NCI-H226 (cell line): ENCODE results near the gene USP1.

Source experiments
- DNase-seq: peaks from one replicate; pipeline ENCODE4 v3.0.0-alpha.2; 2015

The USP1 gene

DNA sequence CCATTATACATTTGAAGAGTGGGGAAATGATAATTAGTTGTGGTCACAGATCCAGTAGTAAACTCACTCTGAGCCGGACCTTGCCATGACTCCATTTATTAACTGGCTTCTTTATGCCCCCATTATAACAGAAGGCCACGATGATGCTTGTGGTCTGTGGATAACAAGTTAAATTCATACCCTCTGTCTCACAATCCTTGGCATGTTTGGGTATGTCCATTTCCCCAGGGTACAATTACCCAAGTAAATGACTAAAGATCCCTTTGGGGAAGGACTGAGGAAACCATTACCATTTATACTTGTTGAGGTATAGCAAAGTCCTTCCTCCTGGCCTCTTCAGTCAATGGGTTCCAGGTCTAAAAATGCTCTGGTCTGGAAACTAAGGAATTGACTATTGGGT lies 7.3 kb upstream of the USP1 start:
- no peak for DNase-seq

DNA sequence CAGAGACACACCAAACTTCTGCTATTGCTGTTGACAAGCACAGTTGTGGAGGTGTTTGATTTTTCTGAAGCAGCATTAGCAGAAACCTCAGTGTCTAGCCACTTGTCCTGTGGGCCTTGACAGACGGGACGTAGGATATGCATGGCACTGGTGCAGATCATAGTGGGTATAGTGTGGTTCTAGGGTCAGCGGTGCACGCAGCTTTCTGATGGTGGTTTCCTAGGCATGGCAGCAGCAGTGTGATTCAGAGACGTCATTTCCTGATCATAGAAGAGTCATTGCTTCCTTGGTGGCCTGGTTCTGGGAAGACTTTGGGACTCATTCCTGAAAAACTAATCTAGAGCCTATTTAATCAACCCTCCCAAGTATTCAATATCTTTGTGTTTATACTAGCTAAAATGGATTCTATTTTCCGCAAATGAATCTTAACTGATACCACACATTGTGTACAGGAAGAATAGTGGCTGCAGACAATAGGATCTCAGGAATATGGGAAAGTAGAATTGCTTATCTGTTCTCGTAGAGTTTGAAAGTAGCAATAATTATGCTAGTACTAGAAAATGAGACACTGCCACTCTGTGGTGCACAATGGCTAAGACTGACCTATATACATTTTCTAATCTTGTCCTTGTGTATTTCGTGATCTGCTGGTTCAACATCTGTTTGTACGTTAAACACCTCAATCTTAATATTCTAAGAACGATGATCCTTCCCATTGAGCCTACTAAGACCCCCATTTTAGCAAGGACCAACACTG lies 2.8 kb upstream of the USP1 start:
- no peak for DNase-seq

DNA sequence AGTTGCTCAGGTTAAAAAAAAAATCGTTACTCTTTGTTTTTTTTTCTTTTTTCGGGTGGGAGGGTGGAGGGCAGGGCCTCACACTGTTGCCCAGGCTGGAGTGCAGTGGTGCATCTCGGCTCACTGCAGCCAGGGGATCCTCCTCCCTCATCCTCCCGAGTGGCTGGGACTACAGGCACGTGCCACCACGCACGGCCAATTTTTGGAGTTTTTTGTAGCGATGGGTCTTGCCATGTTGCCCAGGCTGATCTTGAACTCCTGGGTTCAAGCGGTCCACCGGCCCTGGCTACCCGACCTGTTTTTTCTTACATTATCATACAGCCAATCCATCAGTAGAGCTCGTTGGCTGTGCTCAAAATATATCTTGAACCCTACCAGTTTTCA lies 2.2 kb upstream of the USP1 start:
- DNase-seq, result no peak

DNA sequence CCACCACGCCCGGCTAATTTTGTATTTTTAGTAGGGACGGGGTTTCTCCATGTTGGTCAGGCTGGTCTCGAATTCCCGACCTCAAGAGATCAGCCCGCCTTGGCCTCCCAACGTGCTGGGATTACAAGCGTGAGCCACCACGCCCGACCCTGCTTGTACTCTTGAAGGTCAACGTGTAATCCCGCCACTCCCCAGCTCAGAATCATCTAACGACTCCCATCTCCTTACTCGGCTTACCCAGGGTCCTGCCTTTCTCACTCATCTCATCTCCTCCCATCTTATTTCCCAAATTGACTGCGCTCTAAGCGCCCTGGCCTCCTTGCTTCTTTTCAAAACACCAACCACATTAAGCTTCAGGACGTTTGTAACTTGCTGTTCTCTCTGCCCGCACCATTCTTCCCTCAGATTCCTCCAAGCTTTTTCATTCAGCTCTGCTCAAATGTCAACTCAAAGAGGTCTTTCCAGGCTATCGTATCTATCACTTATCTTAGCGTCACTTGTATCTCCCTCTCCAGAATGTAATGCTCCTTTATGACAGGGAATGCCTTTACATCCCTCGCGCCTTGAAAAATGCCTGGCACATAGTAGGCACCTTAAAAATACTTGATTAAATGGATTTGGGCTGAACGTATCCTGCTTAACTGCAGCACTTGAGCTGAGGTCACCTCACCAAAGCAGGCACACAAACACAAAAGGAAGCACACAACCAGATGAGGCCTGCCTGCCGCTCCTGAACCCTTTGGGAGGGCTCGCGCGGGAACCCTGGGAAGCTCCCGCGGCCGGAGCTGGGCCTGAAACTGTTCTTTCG lies 1.4 kb upstream of the USP1 start:
- no peak for DNase-seq

DNA sequence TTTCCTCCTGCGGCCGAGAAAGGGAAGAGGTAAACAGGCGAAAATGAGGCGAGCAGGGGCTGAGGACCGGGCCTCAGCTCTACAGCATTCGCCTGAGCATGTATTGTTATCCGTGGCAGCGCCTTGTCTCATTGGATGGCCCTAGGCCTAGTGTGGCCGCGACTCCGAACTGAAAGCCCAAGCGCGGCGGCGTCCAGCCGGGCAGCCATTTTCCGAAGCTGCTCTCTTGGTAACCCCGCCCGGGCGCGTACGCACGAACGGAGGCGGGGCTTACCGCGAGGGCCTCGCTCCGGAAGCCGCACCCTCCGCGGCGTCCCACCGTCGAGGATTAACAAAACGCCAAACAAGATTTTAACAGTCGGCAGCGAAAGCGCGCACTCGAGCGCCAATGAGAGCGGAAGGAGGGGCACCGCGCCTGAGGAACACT lies 797 bp upstream of the USP1 start:
- DNase-seq, result no peak

DNA sequence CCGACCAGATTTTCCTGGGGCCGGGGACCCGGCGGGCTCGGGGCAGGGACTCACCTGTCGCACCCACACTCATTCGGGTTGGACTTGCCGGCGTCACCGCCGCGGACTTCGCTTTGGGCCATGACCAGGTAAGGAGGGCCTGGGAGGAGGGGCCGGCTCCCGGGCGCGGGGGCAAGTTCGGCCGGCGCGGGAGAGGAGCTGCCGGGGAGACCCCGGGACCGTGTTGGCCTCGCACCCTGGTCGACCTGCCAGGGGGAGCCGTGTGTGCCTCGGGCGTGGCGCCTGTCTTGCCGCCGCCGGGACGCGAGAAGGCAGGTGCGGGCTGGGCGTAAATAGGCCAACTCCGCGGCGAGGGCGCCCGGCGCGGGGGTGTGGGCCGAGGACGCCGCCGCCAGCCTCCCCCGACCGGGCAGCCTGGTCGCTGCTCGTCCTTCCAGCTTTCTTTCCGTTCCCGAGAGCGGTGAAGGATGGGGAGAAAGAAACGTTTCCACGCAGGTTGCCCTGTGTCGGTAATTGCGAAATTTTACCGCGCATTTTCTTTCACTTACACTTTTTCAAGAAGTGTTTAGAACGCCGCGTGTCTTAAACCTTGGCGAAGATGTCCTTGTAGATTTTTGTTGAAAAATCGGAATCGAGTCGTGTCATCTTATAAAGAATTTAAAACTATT lies 558 bp downstream of the USP1 start:
- DNase-seq, result no peak

DNA sequence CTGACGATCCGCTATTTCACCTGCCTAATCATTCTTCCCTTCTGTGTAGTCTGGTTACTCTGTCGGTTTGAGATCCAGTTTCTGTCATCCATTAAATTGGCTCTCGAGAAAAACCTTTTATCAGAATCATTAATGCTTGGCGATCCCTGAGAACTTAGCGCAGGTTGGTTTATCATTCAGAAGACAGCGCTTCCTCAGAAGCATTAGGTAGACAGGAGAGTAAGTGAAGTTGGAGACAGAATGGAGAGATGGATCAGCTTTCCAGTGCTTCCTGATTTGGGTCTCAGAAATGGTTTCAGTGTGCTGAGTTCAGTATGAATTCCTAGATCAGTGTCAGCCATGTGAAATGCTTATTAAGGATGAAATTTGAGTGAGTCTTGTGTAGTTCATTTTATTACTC lies 1.3 kb downstream of the USP1 start:
- DNase-seq, result no peak

DNA sequence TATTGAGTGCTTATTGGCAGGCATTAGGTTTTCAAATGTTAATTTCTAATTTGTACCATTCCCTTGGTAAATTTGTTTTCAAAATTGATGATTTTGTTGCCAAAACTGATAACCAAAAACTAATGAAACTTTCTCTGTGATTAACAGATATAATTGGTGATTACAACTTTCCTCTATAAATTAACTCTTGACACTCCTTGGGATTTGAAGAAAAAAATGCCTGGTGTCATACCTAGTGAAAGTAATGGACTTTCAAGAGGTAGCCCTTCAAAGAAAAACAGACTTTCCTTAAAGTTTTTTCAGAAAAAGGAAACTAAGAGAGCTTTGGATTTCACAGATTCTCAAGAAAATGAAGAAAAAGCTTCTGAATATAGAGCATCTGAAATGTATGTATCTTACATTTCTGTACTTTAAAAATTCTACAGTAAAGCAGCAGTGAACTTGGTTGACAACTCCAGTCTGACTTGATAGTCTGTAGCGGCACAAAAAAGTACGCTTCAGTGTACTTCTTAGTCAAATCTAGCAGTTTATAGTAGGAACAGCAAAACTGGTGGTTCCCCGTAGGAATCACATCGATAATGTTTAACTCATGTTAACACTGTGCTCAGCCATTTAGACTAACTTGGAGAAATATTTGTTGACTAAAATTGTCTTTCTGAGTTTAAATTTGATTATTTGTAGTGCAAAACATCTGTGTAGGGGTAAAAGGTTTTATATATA lies 3.0 kb downstream of the USP1 start:
- no peak for DNase-seq

DNA sequence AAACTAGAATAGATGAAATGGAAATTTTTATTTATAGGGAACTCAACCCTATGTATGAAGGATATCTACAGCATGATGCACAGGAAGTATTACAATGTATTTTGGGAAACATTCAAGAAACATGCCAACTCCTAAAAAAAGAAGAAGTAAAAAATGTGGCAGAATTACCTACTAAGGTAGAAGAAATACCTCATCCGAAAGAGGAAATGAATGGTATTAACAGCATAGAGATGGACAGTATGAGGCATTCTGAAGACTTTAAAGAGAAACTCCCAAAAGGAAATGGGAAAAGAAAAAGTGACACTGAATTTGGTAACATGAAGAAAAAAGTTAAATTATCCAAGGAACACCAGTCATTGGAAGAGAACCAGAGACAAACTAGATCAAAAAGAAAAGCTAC lies 7.9 kb downstream of the USP1 start:
- no peak for DNase-seq

DNA sequence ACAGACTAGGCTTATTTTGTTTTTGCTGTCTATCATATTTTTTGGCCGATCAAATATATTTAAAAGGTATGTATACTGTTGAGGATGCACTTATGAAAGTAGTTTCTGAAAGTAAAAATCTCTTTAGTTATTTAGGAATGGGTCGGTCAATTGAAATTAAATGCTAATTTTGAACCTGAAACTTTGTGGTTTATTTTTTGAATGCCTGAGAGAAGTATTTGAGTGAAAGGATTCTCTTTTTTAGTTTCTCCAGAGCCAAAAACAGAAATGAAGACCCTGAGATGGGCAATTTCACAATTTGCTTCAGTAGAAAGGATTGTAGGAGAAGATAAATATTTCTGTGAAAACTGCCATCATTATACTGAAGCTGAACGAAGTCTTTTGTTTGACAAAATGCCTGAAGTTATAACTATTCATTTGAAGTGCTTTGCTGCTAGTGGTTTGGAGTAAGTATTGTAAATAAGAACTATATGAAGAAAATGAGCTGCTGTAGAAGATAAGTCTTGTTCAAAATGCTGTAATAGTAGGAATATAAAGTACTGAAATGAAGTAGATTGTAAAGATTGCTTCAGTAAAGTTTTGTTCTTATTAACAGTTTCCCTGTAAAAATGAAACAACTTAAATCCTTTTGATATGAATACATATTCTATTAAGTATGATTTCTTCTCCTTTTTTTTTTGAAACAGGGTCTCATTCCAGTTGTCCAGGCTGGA lies 11.5 kb downstream of the USP1 start:
- DNase-seq, result no peak

DNA sequence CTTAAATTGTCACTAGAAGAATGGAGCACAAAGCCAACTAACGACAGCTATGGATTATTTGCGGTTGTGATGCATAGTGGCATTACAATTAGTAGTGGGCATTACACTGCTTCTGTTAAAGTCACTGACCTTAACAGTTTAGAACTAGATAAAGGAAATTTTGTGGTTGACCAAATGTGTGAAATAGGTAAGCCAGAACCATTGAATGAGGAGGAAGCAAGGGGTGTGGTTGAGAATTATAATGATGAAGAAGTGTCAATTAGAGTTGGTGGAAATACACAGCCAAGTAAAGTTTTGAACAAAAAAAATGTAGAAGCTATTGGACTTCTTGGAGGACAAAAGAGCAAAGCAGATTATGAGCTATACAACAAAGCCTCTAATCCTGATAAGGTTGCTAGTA lies 13.5 kb downstream of the USP1 start:
- DNase-seq, result no peak

DNA sequence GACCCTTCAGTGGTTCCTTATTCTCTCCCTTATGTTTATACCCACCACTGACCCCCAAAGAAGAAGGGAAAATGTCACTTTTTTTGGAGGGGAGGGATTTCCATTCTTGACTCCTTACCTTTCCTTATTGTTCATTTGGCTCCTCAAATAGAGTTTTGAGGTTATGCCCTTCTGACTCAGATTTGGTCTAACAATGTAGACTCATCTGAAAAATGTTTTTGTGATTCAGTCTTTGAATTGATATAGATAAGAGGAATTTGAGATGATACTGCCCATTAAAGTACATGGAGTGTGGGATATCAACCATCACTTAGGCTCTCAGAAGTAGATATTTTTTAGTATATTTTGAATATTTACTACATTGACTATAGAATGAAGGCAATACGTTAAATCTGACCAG lies 16.1 kb downstream of the USP1 start:
- DNase-seq, result peak; percentile 36

DNA sequence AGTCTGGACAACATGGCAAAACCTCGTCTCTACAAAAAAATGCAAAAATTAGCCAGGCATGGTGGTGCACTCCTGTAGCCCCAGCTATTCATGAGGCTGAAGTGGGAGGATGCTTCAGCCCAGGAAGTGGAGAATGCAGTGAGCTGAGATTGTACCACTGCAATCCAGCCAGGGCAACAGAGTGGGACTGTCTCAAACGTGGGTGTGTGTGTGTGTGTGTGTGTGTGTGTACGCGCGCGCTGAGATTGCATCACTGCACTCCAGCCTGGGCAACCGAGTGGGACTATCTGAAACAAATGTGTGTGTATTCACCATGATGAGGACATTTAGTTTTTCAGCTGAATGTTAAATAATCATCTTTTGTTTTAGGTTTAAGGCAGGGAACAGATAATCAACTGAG lies 21.1 kb downstream of the USP1 start:
- no peak for DNase-seq

DNA sequence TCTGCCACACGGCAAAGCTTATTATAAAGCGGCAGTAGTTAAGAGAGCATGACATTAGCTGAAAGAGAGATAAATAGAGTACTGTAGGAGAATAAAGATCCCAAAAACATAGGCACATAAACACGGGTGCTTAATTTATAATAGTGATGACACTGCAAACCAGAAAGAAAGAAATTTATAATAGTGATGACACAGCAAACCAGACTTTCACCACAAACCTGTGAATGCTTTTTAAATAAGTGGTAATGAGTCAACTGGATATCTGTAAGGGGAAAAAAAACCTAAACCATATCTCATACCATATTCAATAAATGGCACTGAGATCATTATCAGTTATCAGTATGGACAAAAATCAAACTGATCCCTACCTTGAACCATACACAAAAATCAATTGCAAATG lies 25.5 kb downstream of the USP1 start:
- no peak for DNase-seq

DNA sequence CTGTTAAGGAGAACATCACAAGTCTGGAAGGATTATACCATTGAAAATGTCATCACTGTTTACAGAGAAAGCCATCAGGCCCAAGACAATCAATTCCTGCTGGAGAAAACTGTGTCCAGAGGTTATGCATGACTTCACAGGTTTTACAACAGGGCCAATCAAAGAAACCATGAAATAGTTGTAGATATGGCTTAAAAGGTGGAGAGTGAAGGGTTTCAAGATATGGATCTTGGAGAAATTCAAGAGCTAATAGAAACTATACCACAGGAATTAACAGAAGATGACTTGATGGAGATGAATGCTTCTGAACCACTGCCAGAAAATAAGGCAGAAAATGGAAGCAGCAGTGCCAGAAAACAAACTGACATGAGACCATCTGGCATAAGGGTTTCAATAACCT lies 30.2 kb downstream of the USP1 start:
- DNase-seq, result no peak

DNA sequence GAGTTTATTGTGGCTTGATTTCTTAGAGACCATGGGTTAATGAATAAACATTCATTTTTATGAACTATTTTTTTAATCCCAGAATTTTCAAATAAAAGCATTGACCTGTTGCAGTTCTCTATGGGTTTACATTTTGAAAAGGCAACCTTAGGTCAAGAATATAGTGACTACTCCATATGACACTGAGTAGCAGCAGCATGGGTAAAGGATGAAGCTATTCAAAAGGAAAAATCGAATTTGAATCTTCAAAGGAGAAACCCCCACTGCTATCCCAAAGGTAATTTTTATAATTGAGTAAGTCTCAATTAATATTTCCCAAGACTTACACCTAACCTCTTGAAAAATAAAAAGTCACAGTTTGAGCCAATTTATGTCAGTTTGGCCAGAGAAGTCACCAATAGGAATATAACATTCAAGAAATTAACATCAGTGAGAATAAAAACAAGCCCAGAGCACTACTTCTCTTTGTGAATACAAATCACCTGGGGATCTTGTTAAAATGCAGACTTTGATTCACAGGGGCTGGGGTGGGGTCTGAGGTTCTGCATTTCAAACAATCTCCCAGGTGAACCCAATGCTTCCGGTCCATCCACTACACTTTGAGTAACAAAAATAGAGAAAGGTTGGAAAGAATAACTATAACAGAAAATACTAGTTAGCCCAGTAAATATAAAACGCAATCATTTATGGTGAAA lies 39.8 kb downstream of the USP1 start:
- no peak for DNase-seq

DNA sequence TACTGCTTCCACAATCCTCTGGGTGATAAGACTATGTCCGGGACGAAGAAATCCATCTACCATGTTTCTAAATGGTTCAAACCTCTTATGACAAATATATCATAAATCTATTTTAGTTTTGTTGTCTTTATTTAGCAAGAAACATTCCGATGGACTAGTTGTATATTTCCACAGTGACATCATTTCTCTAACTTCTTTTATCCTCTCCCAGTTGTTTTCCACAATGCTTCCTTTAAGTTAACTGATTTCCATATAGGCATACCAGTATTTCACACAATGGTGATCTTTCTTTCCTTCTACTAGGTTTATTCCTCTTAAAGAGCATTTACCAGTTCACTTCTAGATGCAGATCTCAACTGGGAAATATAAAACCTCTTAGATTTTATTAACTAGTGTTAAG lies 44.8 kb downstream of the USP1 start:
- no peak for DNase-seq

DNA sequence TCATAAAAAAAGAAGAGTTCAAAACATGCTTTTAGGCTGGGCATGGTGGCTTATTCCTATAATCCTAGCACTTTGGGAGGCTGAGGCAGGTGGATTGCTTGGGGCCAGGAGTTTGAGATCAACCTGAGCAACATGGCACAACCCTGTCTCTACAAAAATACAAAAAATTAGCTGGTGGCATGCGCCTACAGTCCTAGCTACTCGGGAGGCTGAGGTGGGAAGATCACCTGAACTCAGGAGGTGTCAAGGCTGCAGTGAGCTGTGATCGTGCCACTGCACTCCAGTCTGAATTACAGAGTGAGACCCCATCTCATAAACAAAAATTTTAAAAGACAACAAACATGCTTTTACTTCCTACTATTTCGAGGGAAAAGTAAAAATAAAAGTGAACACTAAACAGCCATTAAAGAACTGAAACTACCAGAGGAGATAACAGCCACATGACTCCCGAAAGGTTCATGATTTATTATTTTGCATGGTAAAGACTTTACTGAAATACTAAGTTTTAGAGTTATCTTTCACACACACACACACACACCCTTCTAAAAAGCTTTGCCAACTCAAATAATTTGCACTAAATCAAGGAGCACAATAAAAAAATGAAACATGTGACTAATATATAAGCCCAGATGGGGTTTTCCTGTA lies 48.1 kb downstream of the USP1 start:
- DNase-seq, result no peak

DNA sequence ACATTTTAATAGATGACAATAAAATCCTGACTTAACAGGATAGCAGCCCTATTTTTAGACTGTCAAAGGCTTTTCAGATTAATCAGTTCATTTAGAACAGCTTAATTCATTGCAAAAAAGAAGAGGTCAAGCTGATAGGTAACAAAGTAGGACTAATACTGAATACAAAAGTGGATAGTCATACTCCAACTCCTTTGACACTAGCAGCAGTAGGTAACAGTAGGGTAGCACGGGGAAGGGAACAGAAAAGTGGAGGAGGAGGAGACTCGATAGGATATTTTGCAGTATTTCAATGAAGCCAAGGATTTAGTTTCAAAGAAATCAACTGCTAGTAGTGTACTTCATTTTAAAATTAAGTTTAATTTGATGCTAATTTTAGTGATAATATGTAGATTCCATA lies 51.1 kb downstream of the USP1 start:
- no peak for DNase-seq

DNA sequence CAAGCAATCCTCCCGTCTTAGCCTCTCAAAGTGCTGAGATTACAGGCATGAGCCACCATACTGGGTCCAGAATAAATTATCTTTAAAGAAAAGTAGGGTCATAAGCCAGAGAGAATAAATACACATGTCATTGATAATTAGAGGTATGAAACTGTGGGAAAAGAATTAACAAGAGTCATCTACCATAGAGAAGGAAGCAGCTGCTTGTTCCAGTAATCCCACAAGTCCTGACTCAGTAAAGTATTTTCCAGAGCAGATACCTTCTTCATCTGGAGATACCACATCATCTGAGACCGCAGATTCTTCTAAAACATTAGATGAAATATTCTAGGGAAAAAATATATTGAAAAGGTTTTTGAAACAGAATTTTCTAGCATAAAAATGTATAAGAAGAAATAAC lies 55.7 kb downstream of the USP1 start:
- DNase-seq, result no peak

DNA sequence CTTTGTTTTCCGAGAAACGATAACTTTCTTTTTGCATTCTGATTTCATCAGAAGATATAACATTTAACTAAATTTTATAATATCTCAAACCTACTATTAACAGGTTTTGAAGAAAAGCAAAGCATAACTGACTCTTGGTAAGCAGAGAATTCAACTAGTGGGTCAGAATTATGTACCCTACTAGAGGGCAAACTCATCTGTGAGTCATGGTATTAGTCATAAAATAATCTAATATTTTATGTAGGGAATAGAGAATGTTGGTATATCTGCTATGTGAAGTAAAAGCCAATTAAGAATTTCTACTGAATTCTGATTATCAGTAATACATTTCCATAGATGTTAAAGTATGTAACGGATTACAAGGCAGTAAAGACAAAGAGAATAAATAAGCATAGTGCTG lies 56.8 kb downstream of the USP1 start:
- no peak for DNase-seq

DNA sequence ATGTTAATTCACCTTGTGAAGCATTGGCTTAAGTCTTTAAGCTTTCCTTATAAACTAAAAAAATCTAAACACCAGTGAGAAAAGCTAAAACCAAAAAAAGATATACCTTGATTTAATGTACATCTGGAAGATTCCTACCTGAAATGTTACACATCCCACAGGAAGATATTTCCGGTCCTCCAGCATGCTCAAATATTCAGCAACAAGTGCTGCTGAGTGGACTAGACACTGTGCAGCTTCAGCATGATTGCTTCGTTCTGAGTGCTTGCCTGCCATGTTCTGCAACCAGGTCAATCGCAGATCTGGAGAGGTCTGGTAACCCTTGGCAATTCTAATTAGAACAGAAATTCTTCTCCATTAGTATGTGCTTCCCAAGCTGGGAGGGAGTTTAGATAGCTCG lies 57.3 kb downstream of the USP1 start:
- no peak for DNase-seq
